HG02943 (cell line): Measurements from ENCODE around the gene SH3YL1.

Experiments
- ATAC-seq: cut with Tn5 transposase; IDR thresholded peaks from one replicate; pipeline ENCODE4 v1.9.1; 2021; ENCODE audit warnings: mild to moderate bottlenecking, low read depth, moderate library complexity; ENCODE audit not compliant: unreplicated experiment

The SH3YL1 gene

GRCh38 chr2:263774-264492 lies at the start of gene SH3YL1:
Gene SH3YL1, minus strand, starts transcription at chr2:264032. Its CDS starts 48 bp downstream, at chr2:263984.
- peak; percentile 27 for ATAC-seq

GRCh38 chr2:310994-311393 lies 47.2 kb upstream of the SH3YL1 start:
- no peak for ATAC-seq

- ATAC-seq = no peak
These were observed 46.2 kb upstream of the SH3YL1 start for GRCh38 chr2:309954-310510.

- ATAC-seq = no peak
These were observed 45.5 kb upstream of the SH3YL1 start for GRCh38 chr2:309148-309953.

GRCh38 chr2:305366-305765 lies 41.5 kb upstream of the SH3YL1 start:
- no peak for ATAC-seq

- ATAC-seq = no peak
These were observed 32.5 kb upstream of the SH3YL1 start for GRCh38 chr2:296354-296753.

- ATAC-seq = no peak
These were observed 31.3 kb upstream of the SH3YL1 start for GRCh38 chr2:295090-295489.

GRCh38 chr2:290090-290722 lies 26.4 kb upstream of the SH3YL1 start:
- ATAC-seq = no peak

GRCh38 chr2:289362-290089 lies 25.7 kb upstream of the SH3YL1 start:
- no peak for ATAC-seq

- ATAC-seq = no peak
These were observed 25.0 kb upstream of the SH3YL1 start for GRCh38 chr2:288758-289361.

GRCh38 chr2:287911-288757 lies 24.3 kb upstream of the SH3YL1 start, which contains the start of gene ALKAL2:
Gene ALKAL2, minus strand, starts transcription at chr2:288091. Its CDS starts 256 bp downstream, at chr2:287835.
- no peak for ATAC-seq

GRCh38 chr2:287471-287885 lies 23.6 kb upstream of the SH3YL1 start:
- no peak for ATAC-seq

GRCh38 chr2:286774-287392 lies 23.1 kb upstream of the SH3YL1 start:
- no peak for ATAC-seq

GRCh38 chr2:286035-286434 lies 22.2 kb upstream of the SH3YL1 start:
- no peak for ATAC-seq

- no peak for ATAC-seq
These were observed 21.7 kb upstream of the SH3YL1 start for GRCh38 chr2:285531-285930.

- no peak for ATAC-seq
These were observed 21.2 kb upstream of the SH3YL1 start for GRCh38 chr2:284896-285492.

GRCh38 chr2:283996-284794 lies 20.4 kb upstream of the SH3YL1 start:
- ATAC-seq = no peak
